Activated naive CD8-positive, alpha-beta T cell (primary cell): ENCODE data around the gene EMD.

Source experiments
- H3K27ac Mint-ChIP-seq: one replicate; pipeline ENCODE4 v1.8.0; 2021; ENCODE audit warnings: mixed read lengths
- H3K27me3 Mint-ChIP-seq: one replicate; pipeline ENCODE4 v1.8.0; 2021; ENCODE audit warnings: mixed read lengths
- H3K36me3 Mint-ChIP-seq: one replicate; pipeline ENCODE4 v1.8.0; 2021; ENCODE audit warnings: mixed read lengths
- H3K4me1 Mint-ChIP-seq: one replicate; pipeline ENCODE4 v1.8.0; 2021; ENCODE audit warnings: low read depth, mixed read lengths
- H3K4me3 Mint-ChIP-seq: one replicate; pipeline ENCODE4 v1.8.0; 2021; ENCODE audit warnings: mild to moderate bottlenecking, mixed read lengths
- H3K9me3 Mint-ChIP-seq: one replicate; pipeline ENCODE4 v1.8.0; 2021; ENCODE audit warnings: low read depth, mixed read lengths

The EMD gene

GRCh38 chrX:154362085-154362742, 16.9 kb upstream of the EMD start:
- H3K4me3 Mint-ChIP-seq = no peak overlapping the region
- H3K9me3 Mint-ChIP-seq = no peaks in the 10 kb centered on the region
- no peaks in the 10 kb centered on the region for H3K36me3 Mint-ChIP-seq
- H3K27ac Mint-ChIP-seq = no peak overlapping the region
- H3K4me1 Mint-ChIP-seq = peaks cover 7% of the 10 kb centered on the region
- no peaks in the 10 kb centered on the region for H3K27me3 Mint-ChIP-seq

DNA sequence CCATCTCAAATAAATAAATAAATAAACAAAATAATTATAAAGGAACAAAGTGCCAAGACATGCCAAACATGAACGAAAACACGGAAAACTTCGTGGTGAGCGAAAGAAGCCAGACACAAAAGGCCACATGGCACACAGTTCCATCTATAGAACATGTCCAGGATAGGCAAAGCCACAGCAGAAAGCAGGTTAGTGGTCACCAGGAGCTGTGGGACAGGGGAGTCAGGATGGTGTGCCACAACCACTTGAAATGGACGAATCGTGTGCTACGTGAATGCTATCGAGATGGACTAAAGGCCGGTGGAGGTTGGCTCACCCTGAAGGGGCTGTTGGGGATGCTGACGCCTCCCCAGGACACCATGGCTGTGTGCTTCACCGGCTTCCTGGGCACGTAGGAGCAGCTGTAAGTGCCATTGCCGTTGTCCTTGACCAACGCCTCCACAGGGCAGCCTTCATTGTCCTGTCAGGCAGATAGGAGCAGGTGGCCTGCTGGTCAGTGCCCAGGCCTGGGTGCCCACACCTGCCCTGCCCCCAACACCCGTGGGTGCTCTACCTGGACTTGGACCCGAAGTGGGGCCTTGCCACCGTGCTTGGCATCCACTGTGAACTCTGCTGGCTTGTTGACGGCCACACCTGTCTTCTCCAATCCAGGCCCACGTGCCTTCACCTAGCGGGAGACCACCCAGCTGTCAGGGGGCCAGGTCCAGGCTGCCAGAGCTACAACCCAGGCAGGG, 15.2 kb upstream of the EMD start:
- Mint-ChIP-seq H3K4me3 (no peak overlapping the region), H3K27ac (no peak overlapping the region), H3K9me3 (no peaks in the 10 kb centered on the region), H3K4me1 (peaks cover 10% of the 10 kb centered on the region), H3K36me3 (no peaks in the 10 kb centered on the region), H3K27me3 (no peaks in the 10 kb centered on the region)

GRCh38 chrX:154365052-154365600, 14.0 kb upstream of the EMD start:
- Mint-ChIP-seq H3K4me1 (peaks cover 10% of the 10 kb centered on the region), H3K27me3 (no peaks in the 10 kb centered on the region), H3K27ac (no peak overlapping the region), H3K9me3 (no peaks in the 10 kb centered on the region), H3K36me3 (no peaks in the 10 kb centered on the region), H3K4me3 (no peak overlapping the region)

GRCh38 chrX:154365997-154366665, 13.0 kb upstream of the EMD start:
- H3K9me3 Mint-ChIP-seq = no peaks in the 10 kb centered on the region
- H3K27ac Mint-ChIP-seq = no peak overlapping the region
- no peaks in the 10 kb centered on the region for H3K27me3 Mint-ChIP-seq
- peaks cover 10% of the 10 kb centered on the region for H3K4me1 Mint-ChIP-seq
- H3K4me3 Mint-ChIP-seq = no peak overlapping the region
- no peaks in the 10 kb centered on the region for H3K36me3 Mint-ChIP-seq

- H3K9me3 Mint-ChIP-seq = no peaks in the 10 kb centered on the region
- no peak overlapping the region for H3K4me3 Mint-ChIP-seq
- H3K27ac Mint-ChIP-seq = no peak overlapping the region
- no peaks in the 10 kb centered on the region for H3K36me3 Mint-ChIP-seq
- no peaks in the 10 kb centered on the region for H3K27me3 Mint-ChIP-seq
- H3K4me1 Mint-ChIP-seq = peaks cover 10% of the 10 kb centered on the region
Observed at GRCh38 chrX:154366666-154367055, 12.4 kb upstream of the EMD start.

- Mint-ChIP-seq H3K9me3 (no peaks in the 10 kb centered on the region), H3K27ac (peak overlapping the region; percentile 86), H3K36me3 (no peaks in the 10 kb centered on the region), H3K4me3 (peak overlapping the region; percentile 76), H3K27me3 (no peaks in the 10 kb centered on the region), H3K4me1 (peaks cover 14% of the 10 kb centered on the region)
Observed at GRCh38 chrX:154367474-154368308, 11.4 kb upstream of the EMD start.

DNA sequence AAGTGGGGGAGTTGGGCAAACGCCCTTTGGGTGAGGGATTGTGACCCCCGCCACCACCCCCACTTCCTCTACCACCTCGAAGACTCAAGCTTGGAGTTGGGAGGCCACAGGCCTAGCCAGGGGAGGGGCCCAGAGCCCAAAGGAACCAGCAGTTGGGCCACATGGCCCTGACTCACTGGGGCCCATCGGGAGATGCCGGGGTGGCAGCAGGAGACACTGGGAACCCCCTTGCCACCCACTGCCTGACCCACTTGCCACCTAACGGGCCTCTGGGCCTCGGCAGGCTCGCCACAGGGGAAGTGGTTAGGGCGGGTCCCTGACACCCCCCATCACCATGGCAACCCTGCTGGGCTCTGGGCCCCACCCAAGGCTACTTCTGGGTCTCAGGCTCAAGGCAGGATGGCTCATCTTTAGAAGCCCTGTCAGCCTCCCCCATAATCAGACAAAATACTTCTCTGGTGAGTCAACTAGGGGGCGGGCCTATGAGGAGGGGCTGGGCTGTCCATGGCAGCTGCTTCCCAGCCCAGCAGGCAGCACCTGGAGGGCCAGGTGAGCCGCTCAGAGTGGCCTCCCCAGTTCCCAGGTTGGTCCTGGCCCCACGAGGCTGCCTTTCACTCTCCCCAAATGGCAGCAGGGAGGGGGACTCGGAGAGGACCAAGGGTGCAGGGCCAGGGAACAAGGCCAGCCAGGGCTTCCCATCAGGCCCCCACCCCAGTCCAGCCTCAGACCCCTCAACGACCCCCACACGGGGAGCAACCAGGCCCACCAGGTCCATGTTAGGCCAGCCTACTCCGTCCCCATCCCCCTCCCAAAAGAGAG, 10.3 kb upstream of the EMD start:
- Mint-ChIP-seq H3K36me3 (no peaks in the 10 kb centered on the region), H3K27me3 (no peaks in the 10 kb centered on the region), H3K4me1 (peaks cover 18% of the 10 kb centered on the region)

DNA sequence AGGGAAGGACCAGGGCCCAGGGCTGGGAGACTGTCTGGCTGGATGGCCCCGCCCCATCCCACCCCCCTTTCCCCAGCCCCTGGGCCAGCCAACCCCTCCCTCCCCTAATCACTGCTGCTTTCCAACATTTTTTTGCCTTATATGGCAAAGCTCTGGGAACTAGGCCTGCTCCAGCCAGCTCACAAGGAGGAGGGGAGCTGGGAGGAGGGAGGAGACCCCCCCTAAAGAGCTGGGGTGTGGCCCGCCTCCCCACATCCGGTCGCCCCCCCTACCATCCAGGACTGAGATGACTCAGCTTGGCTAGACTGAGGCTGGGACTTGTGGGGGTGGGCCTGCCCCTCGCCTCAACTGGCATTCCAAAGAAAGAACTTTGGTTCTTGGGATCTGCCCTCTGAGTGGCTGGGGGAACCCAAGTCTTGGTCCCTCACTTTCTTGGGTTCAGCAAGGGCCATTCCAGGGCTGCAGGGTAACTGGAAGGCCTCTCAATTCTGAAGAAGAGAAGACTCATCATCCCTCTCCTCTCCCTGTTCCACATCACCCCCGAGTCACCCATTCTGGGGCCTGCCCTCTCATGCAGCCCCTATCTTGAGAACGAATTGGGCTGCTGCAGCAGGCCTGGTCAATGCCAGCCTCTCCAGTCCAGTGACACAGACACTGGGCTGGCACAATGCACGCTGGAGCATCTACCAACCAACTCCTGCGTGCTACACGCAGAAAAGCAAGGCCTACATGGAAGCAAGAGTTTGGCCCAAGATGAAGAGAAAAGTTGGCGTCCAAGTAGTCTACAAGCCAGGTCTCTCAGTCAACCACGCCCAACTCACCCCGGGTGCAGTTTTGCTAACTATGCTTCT, 9.4 kb upstream of the EMD start:
- no peaks in the 10 kb centered on the region for H3K9me3 Mint-ChIP-seq

More for the DNA sequence above, 10.3 kb upstream of the EMD start:
- peak overlapping the region; percentile 76 for H3K4me3 Mint-ChIP-seq
- peak overlapping the region; percentile 86 for H3K27ac Mint-ChIP-seq
- H3K9me3 Mint-ChIP-seq = no peaks in the 10 kb centered on the region

DNA sequence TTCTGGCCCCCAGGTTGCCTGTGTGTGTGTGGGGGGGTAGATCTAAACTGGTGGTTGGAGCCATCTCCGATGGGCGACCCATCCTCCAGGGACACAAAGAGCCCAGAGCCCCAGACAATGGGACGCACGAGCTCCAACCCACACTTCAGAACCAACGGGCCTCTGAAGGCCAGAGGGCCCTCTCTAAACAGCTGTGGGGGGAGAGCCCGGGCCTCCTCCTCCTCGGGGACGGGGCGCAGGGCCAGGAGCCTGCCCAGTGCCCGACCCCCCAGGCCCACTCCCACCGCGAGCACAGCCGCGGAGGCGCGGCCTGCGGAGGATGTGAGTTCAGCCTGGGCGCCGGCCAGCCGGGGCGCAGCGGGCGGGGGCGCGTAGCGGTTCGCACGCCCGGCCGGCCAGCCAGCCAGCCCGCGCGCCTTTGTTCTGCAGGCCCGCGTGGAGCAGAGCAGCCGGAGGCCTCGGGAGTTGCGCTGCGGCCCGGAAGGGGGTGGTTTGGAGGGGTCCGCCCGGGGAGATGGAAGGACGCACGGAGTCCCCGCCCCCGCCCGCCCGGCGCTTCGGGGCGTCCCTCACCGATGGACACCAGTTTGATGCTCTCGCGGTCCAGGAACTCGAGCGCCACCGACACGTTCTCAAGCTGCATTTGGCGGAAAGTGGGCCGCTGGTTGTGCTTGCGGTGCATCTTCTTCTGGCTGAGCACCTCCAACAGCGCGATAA, 8.6 kb upstream of the EMD start:
- Mint-ChIP-seq H3K4me3 (peak overlapping the region; percentile 96), H3K9me3 (no peaks in the 10 kb centered on the region), H3K27me3 (no peaks in the 10 kb centered on the region), H3K36me3 (no peaks in the 10 kb centered on the region), H3K4me1 (peaks cover 18% of the 10 kb centered on the region), H3K27ac (peak overlapping the region; percentile 95)

More for the DNA sequence above, 9.4 kb upstream of the EMD start:
- no peaks in the 10 kb centered on the region for H3K36me3 Mint-ChIP-seq
- H3K4me1 Mint-ChIP-seq = peaks cover 18% of the 10 kb centered on the region
- H3K27me3 Mint-ChIP-seq = no peaks in the 10 kb centered on the region
- peak overlapping the region; percentile 95 for H3K27ac Mint-ChIP-seq
- H3K4me3 Mint-ChIP-seq = peak overlapping the region; percentile 96

GRCh38 chrX:154371017-154371788, 7.9 kb upstream of the EMD start:
- Mint-ChIP-seq H3K4me1 (peaks cover 17% of the 10 kb centered on the region), H3K27ac (peak overlapping the region; percentile 64), H3K4me3 (peak overlapping the region; percentile 79), H3K9me3 (no peaks in the 10 kb centered on the region), H3K36me3 (no peaks in the 10 kb centered on the region), H3K27me3 (no peaks in the 10 kb centered on the region)

- Mint-ChIP-seq H3K27ac (no peak overlapping the region), H3K4me1 (peaks cover 17% of the 10 kb centered on the region)
Observed at GRCh38 chrX:154371789-154372300, 7.2 kb upstream of the EMD start.

GRCh38 chrX:154372612-154373022, 6.5 kb upstream of the EMD start:
- Mint-ChIP-seq H3K4me1 (peaks cover 21% of the 10 kb centered on the region), H3K9me3 (no peaks in the 10 kb centered on the region), H3K4me3 (peak overlapping the region; percentile 81), H3K27ac (no peak overlapping the region), H3K36me3 (no peaks in the 10 kb centered on the region), H3K27me3 (no peaks in the 10 kb centered on the region)

More at GRCh38 chrX:154371789-154372300, 7.2 kb upstream of the EMD start:
- H3K36me3 Mint-ChIP-seq = no peaks in the 10 kb centered on the region
- H3K27me3 Mint-ChIP-seq = no peaks in the 10 kb centered on the region
- H3K4me3 Mint-ChIP-seq = peak overlapping the region; percentile 81
- H3K9me3 Mint-ChIP-seq = no peaks in the 10 kb centered on the region
